ENCODE data around the gene LRMDA.

Gene LRMDA

GRCh38 chr10:75466886-75467285 is 35.5 kb downstream of the LRMDA start:
- H4K8ac ChIP-seq (ENCODE audit: low read depth, low read length) = no peak overlapping the region
- no peak overlapping the region for H3K23ac ChIP-seq (ENCODE audit: low read length)
- H3K18ac ChIP-seq (ENCODE audit: low read length) = no peak overlapping the region
- H3K9ac ChIP-seq (ENCODE audit: low read length) = no peak overlapping the region
- no peak overlapping the region for H3K4me2 ChIP-seq (ENCODE audit: low read length)
- H2AK5ac ChIP-seq (ENCODE audit: low read length) = no peak overlapping the region
- no peaks in the 10 kb centered on the region for H3K79me1 ChIP-seq (ENCODE audit: low read length)
- H3K4me3 ChIP-seq (ENCODE audit: low read length) = no peak overlapping the region
- H2BK5ac ChIP-seq (ENCODE audit: low read length) = no peak overlapping the region
- H4K5ac ChIP-seq (ENCODE audit: low read length) = no peak overlapping the region
- H3K4ac ChIP-seq (ENCODE audit: low read depth, low read length) = no peak overlapping the region
- no peaks in the 10 kb centered on the region for H3K79me2 ChIP-seq (ENCODE audit: control insufficient read depth, insufficient read depth, low read length)
- H3K27ac ChIP-seq (ENCODE audit: low read depth, low read length) = no peak overlapping the region
- no peak overlapping the region for H3K56ac ChIP-seq (ENCODE audit: low read length)
- H3K27me3 ChIP-seq (ENCODE audit: insufficient read depth, low read length, poor library complexity) = no peaks in the 10 kb centered on the region
- no peaks in the 10 kb centered on the region for H3K36me3 ChIP-seq (ENCODE audit: control insufficient read depth, insufficient read depth, low read length)
- no peak overlapping the region for H2BK15ac ChIP-seq (replicated peaks; ENCODE audit: low read depth)
- no peak for DNase-seq
- no peaks in the 10 kb centered on the region for H3K4me1 ChIP-seq (ENCODE audit: control insufficient read depth, low read depth, low read length)
- H2BK120ac ChIP-seq (ENCODE audit: low read depth, low read length) = no peak overlapping the region
- WGBS (ENCODE audit: extremely low coverage, insufficient coverage, low lambda C conversion rate) = no CpG with 5 or more reads among the region's 6 CpGs

- H3K23ac ChIP-seq (ENCODE audit: low read length) = no peak overlapping the region
- no peak overlapping the region for H4K5ac ChIP-seq (ENCODE audit: low read length)
- H3K18ac ChIP-seq (ENCODE audit: low read length) = no peak overlapping the region
- no peaks in the 10 kb centered on the region for H3K79me2 ChIP-seq (ENCODE audit: control insufficient read depth, insufficient read depth, low read length)
- no peak overlapping the region for H3K56ac ChIP-seq (ENCODE audit: low read length)
- H2AK5ac ChIP-seq (ENCODE audit: low read length) = no peak overlapping the region
- no peak overlapping the region for H2BK5ac ChIP-seq (ENCODE audit: low read length)
- no peaks in the 10 kb centered on the region for H3K27me3 ChIP-seq (ENCODE audit: insufficient read depth, low read length, poor library complexity)
- DNase-seq = no peak
- no peaks in the 10 kb centered on the region for H3K36me3 ChIP-seq (ENCODE audit: control insufficient read depth, insufficient read depth, low read length)
- H3K79me1 ChIP-seq (ENCODE audit: low read length) = no peaks in the 10 kb centered on the region
- no peak overlapping the region for H4K8ac ChIP-seq (ENCODE audit: low read depth, low read length)
- H3K4me3 ChIP-seq (ENCODE audit: low read length) = no peak overlapping the region
- H2BK15ac ChIP-seq (replicated peaks; ENCODE audit: low read depth) = no peak overlapping the region
- no CpG with 5 or more reads among the region's 7 CpGs for WGBS (ENCODE audit: extremely low coverage, insufficient coverage, low lambda C conversion rate)
- H3K27ac ChIP-seq (ENCODE audit: low read depth, low read length) = no peak overlapping the region
- no peak overlapping the region for H3K9ac ChIP-seq (ENCODE audit: low read length)
- no peak overlapping the region for H3K4ac ChIP-seq (ENCODE audit: low read depth, low read length)
- no peaks in the 10 kb centered on the region for H3K4me1 ChIP-seq (ENCODE audit: control insufficient read depth, low read depth, low read length)
- no peak overlapping the region for H3K4me2 ChIP-seq (ENCODE audit: low read length)
- no peak overlapping the region for H2BK120ac ChIP-seq (ENCODE audit: low read depth, low read length)
Observed at GRCh38 chr10:75468612-75469005, 37.2 kb downstream of the LRMDA start.

- Histone ChIP-seq H2BK15ac (replicated peaks; ENCODE audit: low read depth) (no peak overlapping the region), H3K56ac (ENCODE audit: low read length) (no peak overlapping the region), H3K23ac (ENCODE audit: low read length) (no peak overlapping the region), H3K9ac (ENCODE audit: low read length) (no peak overlapping the region), H3K4me2 (ENCODE audit: low read length) (no peak overlapping the region), H3K4me3 (ENCODE audit: low read length) (no peak overlapping the region), H3K18ac (ENCODE audit: low read length) (no peak overlapping the region), H3K79me2 (ENCODE audit: control insufficient read depth, insufficient read depth, low read length) (no peaks in the 10 kb centered on the region), H4K5ac (ENCODE audit: low read length) (no peak overlapping the region), H3K27ac (ENCODE audit: low read depth, low read length) (no peak overlapping the region), H4K8ac (ENCODE audit: low read depth, low read length) (no peak overlapping the region), H2BK5ac (ENCODE audit: low read length) (no peak overlapping the region), H2BK120ac (ENCODE audit: low read depth, low read length) (no peak overlapping the region), H2AK5ac (ENCODE audit: low read length) (no peak overlapping the region), H3K4me1 (ENCODE audit: control insufficient read depth, low read depth, low read length) (no peaks in the 10 kb centered on the region), H3K36me3 (ENCODE audit: control insufficient read depth, insufficient read depth, low read length) (no peaks in the 10 kb centered on the region), H3K79me1 (ENCODE audit: low read length) (no peaks in the 10 kb centered on the region), H3K27me3 (ENCODE audit: insufficient read depth, low read length, poor library complexity) (no peaks in the 10 kb centered on the region), H3K4ac (ENCODE audit: low read depth, low read length) (no peak overlapping the region)
- no peak for DNase-seq
- WGBS (ENCODE audit: extremely low coverage, insufficient coverage, low lambda C conversion rate) = no CpG with 5 or more reads among the region's 3 CpGs
Observed at GRCh38 chr10:75469006-75469616, 37.7 kb downstream of the LRMDA start.

GRCh38 chr10:75470901-75471300 is 39.5 kb downstream of the LRMDA start:
- no peak for DNase-seq
- no peak overlapping the region for H2BK120ac ChIP-seq (ENCODE audit: low read depth, low read length)
- no peak overlapping the region for H4K5ac ChIP-seq (ENCODE audit: low read length)
- no peak overlapping the region for H3K4me3 ChIP-seq (ENCODE audit: low read length)
- H3K27me3 ChIP-seq (ENCODE audit: insufficient read depth, low read length, poor library complexity) = no peaks in the 10 kb centered on the region
- H3K79me1 ChIP-seq (ENCODE audit: low read length) = no peaks in the 10 kb centered on the region
- no CpG with 5 or more reads among the region's 4 CpGs for WGBS (ENCODE audit: extremely low coverage, insufficient coverage, low lambda C conversion rate)
- H3K79me2 ChIP-seq (ENCODE audit: control insufficient read depth, insufficient read depth, low read length) = no peaks in the 10 kb centered on the region
- H2BK15ac ChIP-seq (replicated peaks; ENCODE audit: low read depth) = no peak overlapping the region
- no peaks in the 10 kb centered on the region for H3K36me3 ChIP-seq (ENCODE audit: control insufficient read depth, insufficient read depth, low read length)
- H3K23ac ChIP-seq (ENCODE audit: low read length) = no peak overlapping the region
- H3K4ac ChIP-seq (ENCODE audit: low read depth, low read length) = no peak overlapping the region
- H3K9ac ChIP-seq (ENCODE audit: low read length) = no peak overlapping the region
- no peaks in the 10 kb centered on the region for H3K4me1 ChIP-seq (ENCODE audit: control insufficient read depth, low read depth, low read length)
- H3K18ac ChIP-seq (ENCODE audit: low read length) = no peak overlapping the region
- no peak overlapping the region for H3K4me2 ChIP-seq (ENCODE audit: low read length)
- H4K8ac ChIP-seq (ENCODE audit: low read depth, low read length) = no peak overlapping the region
- H2BK5ac ChIP-seq (ENCODE audit: low read length) = no peak overlapping the region
- no peak overlapping the region for H2AK5ac ChIP-seq (ENCODE audit: low read length)
- H3K27ac ChIP-seq (ENCODE audit: low read depth, low read length) = no peak overlapping the region
- no peak overlapping the region for H3K56ac ChIP-seq (ENCODE audit: low read length)

GRCh38 chr10:75472685-75473084 is 41.3 kb downstream of the LRMDA start:
- Histone ChIP-seq H3K79me1 (ENCODE audit: low read length) (no peaks in the 10 kb centered on the region), H2BK5ac (ENCODE audit: low read length) (no peak overlapping the region), H2BK120ac (ENCODE audit: low read depth, low read length) (no peak overlapping the region), H3K4ac (ENCODE audit: low read depth, low read length) (no peak overlapping the region), H4K8ac (ENCODE audit: low read depth, low read length) (no peak overlapping the region), H4K5ac (ENCODE audit: low read length) (no peak overlapping the region), H3K18ac (ENCODE audit: low read length) (no peak overlapping the region), H3K4me1 (ENCODE audit: control insufficient read depth, low read depth, low read length) (no peaks in the 10 kb centered on the region), H2BK15ac (replicated peaks; ENCODE audit: low read depth) (no peak overlapping the region), H3K79me2 (ENCODE audit: control insufficient read depth, insufficient read depth, low read length) (no peaks in the 10 kb centered on the region), H3K27me3 (ENCODE audit: insufficient read depth, low read length, poor library complexity) (no peaks in the 10 kb centered on the region), H3K23ac (ENCODE audit: low read length) (no peak overlapping the region), H3K4me2 (ENCODE audit: low read length) (no peak overlapping the region), H3K9ac (ENCODE audit: low read length) (no peak overlapping the region), H3K27ac (ENCODE audit: low read depth, low read length) (no peak overlapping the region), H3K4me3 (ENCODE audit: low read length) (no peak overlapping the region), H3K56ac (ENCODE audit: low read length) (no peak overlapping the region), H3K36me3 (ENCODE audit: control insufficient read depth, insufficient read depth, low read length) (no peaks in the 10 kb centered on the region), H2AK5ac (ENCODE audit: low read length) (no peak overlapping the region)
- no peak for DNase-seq
- WGBS (ENCODE audit: extremely low coverage, insufficient coverage, low lambda C conversion rate) = no CpG with 5 or more reads among the region's 2 CpGs

- H2BK120ac ChIP-seq (ENCODE audit: low read depth, low read length) = no peak overlapping the region
- no peaks in the 10 kb centered on the region for H3K79me2 ChIP-seq (ENCODE audit: control insufficient read depth, insufficient read depth, low read length)
- no peaks in the 10 kb centered on the region for H3K4me1 ChIP-seq (ENCODE audit: control insufficient read depth, low read depth, low read length)
- H4K5ac ChIP-seq (ENCODE audit: low read length) = no peak overlapping the region
- no peak overlapping the region for H3K4me3 ChIP-seq (ENCODE audit: low read length)
- no peaks in the 10 kb centered on the region for H3K27me3 ChIP-seq (ENCODE audit: insufficient read depth, low read length, poor library complexity)
- H3K9ac ChIP-seq (ENCODE audit: low read length) = no peak overlapping the region
- no peak overlapping the region for H4K8ac ChIP-seq (ENCODE audit: low read depth, low read length)
- H2AK5ac ChIP-seq (ENCODE audit: low read length) = no peak overlapping the region
- no peak overlapping the region for H3K4ac ChIP-seq (ENCODE audit: low read depth, low read length)
- H3K23ac ChIP-seq (ENCODE audit: low read length) = no peak overlapping the region
- no peak overlapping the region for H3K4me2 ChIP-seq (ENCODE audit: low read length)
- no peak for DNase-seq
- H2BK15ac ChIP-seq (replicated peaks; ENCODE audit: low read depth) = no peak overlapping the region
- H2BK5ac ChIP-seq (ENCODE audit: low read length) = no peak overlapping the region
- no peak overlapping the region for H3K56ac ChIP-seq (ENCODE audit: low read length)
- H3K36me3 ChIP-seq (ENCODE audit: control insufficient read depth, insufficient read depth, low read length) = no peaks in the 10 kb centered on the region
- no peak overlapping the region for H3K27ac ChIP-seq (ENCODE audit: low read depth, low read length)
- H3K79me1 ChIP-seq (ENCODE audit: low read length) = no peaks in the 10 kb centered on the region
- no peak overlapping the region for H3K18ac ChIP-seq (ENCODE audit: low read length)
Observed at GRCh38 chr10:75474106-75474505, 42.7 kb downstream of the LRMDA start.
